Measurements from ENCODE around the gene ETFA. TPM values are rescaled to one million over a fixed set of nuclear protein-coding genes. Genes with fewer than 3 reads are reported as not detected.

ETFA gene
- total RNA-seq, 2 experiments from 2014 or later = 84.8 to 146 TPM

DNA sequence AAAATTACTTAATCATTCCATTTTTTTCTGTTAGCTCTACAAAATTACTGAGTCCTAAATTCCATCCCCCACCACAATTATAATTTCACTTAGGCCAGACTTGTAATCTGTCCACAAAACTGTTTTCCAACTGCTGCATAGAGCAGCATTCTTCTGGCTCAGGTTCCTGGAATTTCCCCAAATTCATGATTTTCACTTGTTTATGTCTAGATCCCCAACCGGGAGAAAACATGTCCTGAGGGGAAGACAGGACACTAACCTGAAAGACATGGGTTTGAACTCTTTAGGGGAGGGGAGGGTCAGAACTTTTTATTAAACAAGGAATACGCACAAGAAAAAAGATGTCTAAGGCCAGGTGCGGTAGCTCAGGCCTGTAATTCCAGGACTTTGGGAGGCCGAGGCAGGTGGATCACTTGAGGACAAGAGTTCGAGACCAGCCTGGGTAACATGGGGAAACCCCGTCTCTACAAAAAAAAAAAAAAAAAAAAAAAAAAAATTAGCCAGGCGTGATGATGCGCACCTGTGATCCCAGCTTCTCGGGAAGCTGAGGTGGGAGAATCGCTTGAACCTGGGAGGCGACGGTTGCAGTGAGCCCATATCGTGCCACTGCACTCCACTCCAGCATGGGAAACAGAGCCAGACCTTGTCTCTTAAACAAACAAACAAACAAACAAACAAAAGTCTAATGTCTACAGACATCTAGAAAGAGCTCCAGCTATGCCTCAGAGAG is 1.5 kb downstream of the ETFA start:
- intact Hi-C loops (cut with micrococcal nuclease; ENCODE audit: unreplicated experiment) = no loop called here
- POLR2A ChIA-PET = interaction anchor here (0.7 to 1.4 kb wide), 3 partner anchors 26 to 287 kb away, joined by 3 to 4 read pairs (median 3); partner anchors contain the start of gene ISL2
- no peak overlapping the region for H3K27ac ChIP-seq (ENCODE audit: low read depth, low read length, poor library complexity, severe bottlenecking)
- H2AFZ ChIP-seq (ENCODE audit: low read length) = no peak overlapping the region
- H3K4me2 ChIP-seq (ENCODE audit: low read length) = peak overlapping the region; percentile 79
- H3K4me3 ChIP-seq (ENCODE audit: low read depth, low read length, poor library complexity, severe bottlenecking) = peak overlapping the region; percentile 80
- H3K9me3 ChIP-seq (ENCODE audit: low read length) = no peaks in the 10 kb centered on the region
- H3K4me1 ChIP-seq (ENCODE audit: insufficient read depth, low read length, poor library complexity, severe bottlenecking) = peaks cover 13% of the 10 kb centered on the region
- no peak for DNase-seq (ENCODE audit: low spot score)
- no peak for TF ChIP-seq EZH2phosphoT487 (IDR thresholded peaks at IDR 0.05; ENCODE audit: borderline replicate concordance, low read depth, low read length)
- TF ChIP-seq, protein P1, sequence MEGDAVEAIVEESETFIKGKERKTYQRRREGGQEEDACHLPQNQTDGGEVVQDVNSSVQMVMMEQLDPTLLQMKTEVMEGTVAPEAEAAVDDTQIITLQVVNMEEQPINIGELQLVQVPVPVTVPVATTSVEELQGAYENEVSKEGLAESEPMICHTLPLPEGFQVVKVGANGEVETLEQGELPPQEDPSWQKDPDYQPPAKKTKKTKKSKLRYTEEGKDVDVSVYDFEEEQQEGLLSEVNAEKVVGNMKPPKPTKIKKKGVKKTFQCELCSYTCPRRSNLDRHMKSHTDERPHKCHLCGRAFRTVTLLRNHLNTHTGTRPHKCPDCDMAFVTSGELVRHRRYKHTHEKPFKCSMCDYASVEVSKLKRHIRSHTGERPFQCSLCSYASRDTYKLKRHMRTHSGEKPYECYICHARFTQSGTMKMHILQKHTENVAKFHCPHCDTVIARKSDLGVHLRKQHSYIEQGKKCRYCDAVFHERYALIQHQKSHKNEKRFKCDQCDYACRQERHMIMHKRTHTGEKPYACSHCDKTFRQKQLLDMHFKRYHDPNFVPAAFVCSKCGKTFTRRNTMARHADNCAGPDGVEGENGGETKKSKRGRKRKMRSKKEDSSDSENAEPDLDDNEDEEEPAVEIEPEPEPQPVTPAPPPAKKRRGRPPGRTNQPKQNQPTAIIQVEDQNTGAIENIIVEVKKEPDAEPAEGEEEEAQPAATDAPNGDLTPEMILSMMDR (conservative IDR thresholded peaks at IDR 0.05; ENCODE audit: low read length) = no peak
- 0 out of 2 replicates have a peak, but pooled peaks cover 4% of the 10 kb centered on the region for H4K20me1 ChIP-seq (ENCODE audit: insufficient read depth, low read length)
- CTCF ChIA-PET (ENCODE audit: unreplicated experiment) = interaction anchor here (1.0 kb wide), 1 partner anchor 20 kb away, joined by 3 read pairs; no protein-coding TSS in a partner anchor
- H3K9me2 ChIP-seq (ENCODE audit: insufficient read depth, low read length) = no peaks in the 10 kb centered on the region
- BruUV-seq (replicated peaks) = no TSS peak
- H3K79me2 ChIP-seq (ENCODE audit: insufficient read depth, low read depth, low read length) = peaks cover 61% of the 10 kb centered on the region
- H3K36me3 ChIP-seq (ENCODE audit: insufficient read depth, low read length) = peaks cover 19% of the 10 kb centered on the region

DNA sequence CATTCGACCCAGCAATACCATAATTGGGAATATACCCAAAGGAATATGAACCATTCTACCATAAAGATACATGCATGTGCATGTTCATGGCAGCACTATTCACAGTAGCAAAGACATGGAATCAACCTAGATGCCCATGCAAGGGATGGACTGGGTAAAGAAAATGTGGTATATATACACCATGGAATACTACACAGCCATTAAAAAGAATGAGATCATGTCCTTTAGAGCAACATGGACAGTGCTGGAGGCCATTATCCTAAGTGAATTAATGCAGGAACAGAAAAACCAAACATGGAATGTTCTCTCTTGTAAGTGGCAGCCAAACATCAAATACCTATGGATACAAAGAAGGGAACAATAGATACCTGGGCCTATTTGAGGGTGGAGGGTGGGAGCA is 7.4 kb downstream of the ETFA start:
- Histone ChIP-seq H3K9me3 (ENCODE audit: low read length) (no peaks in the 10 kb centered on the region), H2AFZ (ENCODE audit: low read length) (no peak overlapping the region), H3K27ac (ENCODE audit: low read depth, low read length, poor library complexity, severe bottlenecking) (no peak overlapping the region), H3K9me2 (ENCODE audit: insufficient read depth, low read length) (no peaks in the 10 kb centered on the region), H3K79me2 (ENCODE audit: insufficient read depth, low read depth, low read length) (peaks cover 89% of the 10 kb centered on the region), H3K4me1 (ENCODE audit: insufficient read depth, low read length, poor library complexity, severe bottlenecking) (no peaks in the 10 kb centered on the region), H3K36me3 (ENCODE audit: insufficient read depth, low read length) (peaks cover 17% of the 10 kb centered on the region), H3K4me2 (ENCODE audit: low read length) (no peak overlapping the region), H3K4me3 (ENCODE audit: low read depth, low read length, poor library complexity, severe bottlenecking) (no peak overlapping the region), H4K20me1 (ENCODE audit: insufficient read depth, low read length) (0 out of 2 replicates have a peak, but pooled peaks cover 8% of the 10 kb centered on the region)
- no TSS peak for BruUV-seq (replicated peaks)
- intact Hi-C loops (cut with micrococcal nuclease; ENCODE audit: unreplicated experiment) = no loop called here
- ChIA-PET CTCF (ENCODE audit: unreplicated experiment) (no interaction called here), POLR2A (no interaction called here)
- TF ChIP-seq EZH2phosphoT487 (IDR thresholded peaks at IDR 0.05; ENCODE audit: borderline replicate concordance, low read depth, low read length) = no peak
- TF ChIP-seq, protein P1 (conservative IDR thresholded peaks at IDR 0.05; ENCODE audit: low read length) = no peak
- no peak for DNase-seq (ENCODE audit: low spot score)

DNA sequence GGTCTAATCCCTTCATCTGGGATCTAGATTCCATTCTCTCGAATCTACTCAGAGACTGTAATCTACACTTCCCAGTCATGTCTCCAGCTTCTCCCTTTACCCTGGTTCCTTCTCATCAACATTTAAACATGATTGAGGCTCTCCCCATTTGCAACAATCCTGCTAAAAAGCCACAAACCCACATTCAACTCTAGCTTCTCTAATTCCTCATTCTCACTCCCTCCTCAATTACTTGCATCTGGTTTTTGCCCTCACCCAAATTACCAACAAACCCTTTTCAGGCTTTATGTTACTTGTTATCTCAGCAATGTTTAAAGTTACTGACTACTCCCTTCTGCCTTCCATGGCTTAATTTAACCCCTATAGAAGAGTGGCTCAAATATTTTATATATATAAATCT is 11.5 kb downstream of the ETFA start:
- Histone ChIP-seq H3K4me3 (ENCODE audit: low read depth, low read length, poor library complexity, severe bottlenecking) (no peak overlapping the region), H3K9me3 (ENCODE audit: low read length) (no peaks in the 10 kb centered on the region), H3K9me2 (ENCODE audit: insufficient read depth, low read length) (no peaks in the 10 kb centered on the region), H3K36me3 (ENCODE audit: insufficient read depth, low read length) (no peaks in the 10 kb centered on the region), H3K27ac (ENCODE audit: low read depth, low read length, poor library complexity, severe bottlenecking) (no peak overlapping the region), H2AFZ (ENCODE audit: low read length) (no peak overlapping the region), H4K20me1 (ENCODE audit: insufficient read depth, low read length) (peaks cover 15% of the 10 kb centered on the region; the same call in 1 of the 2 replicates), H3K4me2 (ENCODE audit: low read length) (no peak overlapping the region), H3K79me2 (ENCODE audit: insufficient read depth, low read depth, low read length) (peaks cover 86% of the 10 kb centered on the region), H3K4me1 (ENCODE audit: insufficient read depth, low read length, poor library complexity, severe bottlenecking) (no peaks in the 10 kb centered on the region)
- intact Hi-C loops (cut with micrococcal nuclease; ENCODE audit: unreplicated experiment) = no loop called here
- no peak for DNase-seq (ENCODE audit: low spot score)
- CTCF ChIA-PET (ENCODE audit: unreplicated experiment) = no interaction called here
- POLR2A ChIA-PET = interaction anchor here (0.7 to 1.1 kb wide), 2 partner anchors 9 to 11 kb away, joined by 3 read pairs; no protein-coding TSS in a partner anchor
- BruUV-seq (replicated peaks) = no TSS peak
- TF ChIP-seq EZH2phosphoT487 (IDR thresholded peaks at IDR 0.05; ENCODE audit: borderline replicate concordance, low read depth, low read length) = no peak
- TF ChIP-seq, protein P1 (conservative IDR thresholded peaks at IDR 0.05; ENCODE audit: low read length) = no peak

All from OCI-LY7 (cell line).